OCI-LY3 (cell line): Measurements from ENCODE around the gene PDE9A.

Source experiments
- EZH2phosphoT487 ChIP-seq: fragments of 200-600 bp; shearing (Covaris generic); IDR thresholded peaks from 2 replicates; pipeline ENCODE4 v1.6.1; 2018; ENCODE audit warnings: antibody characterized with exemption, mixed run types, low read depth
- TF ChIP-seq, protein P1 (sequence below): fragments of 200-600, 300-600 bp; sonication (generic); IDR thresholded peaks from 2 replicates; pipeline ENCODE4 v1.5.1; 2014; ENCODE audit warnings: antibody characterized with exemption, low read length, low read depth

DNA sequence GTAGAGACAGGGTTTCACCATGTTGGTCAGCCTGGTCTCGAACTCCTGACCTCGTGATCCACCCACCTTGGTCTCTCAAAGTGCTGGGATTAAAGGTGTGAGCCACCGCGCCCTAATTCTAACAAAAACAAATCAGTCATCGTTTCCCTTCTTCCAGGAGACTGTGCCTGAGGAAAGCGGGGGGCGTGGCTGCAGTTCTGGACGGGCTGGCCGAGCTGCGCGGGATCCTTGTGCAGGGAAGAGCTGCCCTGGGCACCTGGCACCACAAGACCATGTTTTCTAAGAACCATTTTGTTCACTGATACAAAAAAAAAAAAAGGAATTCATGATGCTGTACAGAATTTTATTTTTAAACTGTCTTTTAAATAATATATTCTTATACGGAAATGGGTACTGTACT, 121.7 kb downstream of the PDE9A start:
- TF ChIP-seq, protein P1, sequence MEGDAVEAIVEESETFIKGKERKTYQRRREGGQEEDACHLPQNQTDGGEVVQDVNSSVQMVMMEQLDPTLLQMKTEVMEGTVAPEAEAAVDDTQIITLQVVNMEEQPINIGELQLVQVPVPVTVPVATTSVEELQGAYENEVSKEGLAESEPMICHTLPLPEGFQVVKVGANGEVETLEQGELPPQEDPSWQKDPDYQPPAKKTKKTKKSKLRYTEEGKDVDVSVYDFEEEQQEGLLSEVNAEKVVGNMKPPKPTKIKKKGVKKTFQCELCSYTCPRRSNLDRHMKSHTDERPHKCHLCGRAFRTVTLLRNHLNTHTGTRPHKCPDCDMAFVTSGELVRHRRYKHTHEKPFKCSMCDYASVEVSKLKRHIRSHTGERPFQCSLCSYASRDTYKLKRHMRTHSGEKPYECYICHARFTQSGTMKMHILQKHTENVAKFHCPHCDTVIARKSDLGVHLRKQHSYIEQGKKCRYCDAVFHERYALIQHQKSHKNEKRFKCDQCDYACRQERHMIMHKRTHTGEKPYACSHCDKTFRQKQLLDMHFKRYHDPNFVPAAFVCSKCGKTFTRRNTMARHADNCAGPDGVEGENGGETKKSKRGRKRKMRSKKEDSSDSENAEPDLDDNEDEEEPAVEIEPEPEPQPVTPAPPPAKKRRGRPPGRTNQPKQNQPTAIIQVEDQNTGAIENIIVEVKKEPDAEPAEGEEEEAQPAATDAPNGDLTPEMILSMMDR = no peak
- TF ChIP-seq EZH2phosphoT487 = no peak
